Activated T-helper 2 cell treated with anti-CD3 and anti-CD28 coated beads, Interferon-gamma antibody, Interleukin-2, Interleukin-4, amounts not matched to agents 10 μg/mL and 5 μg/mL and 100 μg/mL, durations not matched to agents 14 hours and 24 hours and 36 hours (primary cell): ENCODE results near the gene PTPRF. TPM values are rescaled to one million over a fixed set of nuclear protein-coding genes. Genes with fewer than 3 reads are reported as not detected.

Experiments used
- DNase-seq: peaks from one replicate; pipeline ENCODE4 v3.0.0; 2021; ENCODE audit warnings: low spot score
- H3K27ac Mint-ChIP-seq: one replicate; pipeline ENCODE4 v1.8.0; 2021; ENCODE audit warnings: mixed read lengths
- H3K27me3 Mint-ChIP-seq: one replicate; pipeline ENCODE4 v1.8.0; 2021; ENCODE audit warnings: low read depth, mixed read lengths
- H3K36me3 Mint-ChIP-seq: one replicate; pipeline ENCODE4 v1.8.0; 2021; ENCODE audit warnings: low read depth, mixed read lengths
- H3K4me1 Mint-ChIP-seq: one replicate; pipeline ENCODE4 v1.8.0; 2021; ENCODE audit warnings: low read depth, mixed read lengths
- H3K4me3 Mint-ChIP-seq: one replicate; pipeline ENCODE4 v1.8.0; 2021; ENCODE audit warnings: low read depth, mild to moderate bottlenecking, moderate library complexity, mixed read lengths
- H3K9me3 Mint-ChIP-seq: one replicate; pipeline ENCODE4 v1.8.0; 2021; ENCODE audit warnings: mixed read lengths
- intact Hi-C: fragments of 100-400 bp; cut with micrococcal nuclease; formaldehyde crosslinking; loops from one replicate; pipeline ENCODE4 v1.15.1; 2023
- total RNA-seq: library from RNA; stranded (reverse); gene quantifications from 2 replicates; pipeline ENCODE4 v1.2.3, GENCODE V29; 2022

PTPRF gene
- total RNA-seq, 1 donor from 2014 or later: 3.0 TPM

- DNase-seq: no peak
- H3K36me3 Mint-ChIP-seq: no peaks in the 10 kb centered on the region
- no peak overlapping the region for H3K27ac Mint-ChIP-seq
- no peaks in the 10 kb centered on the region for H3K9me3 Mint-ChIP-seq
- no peaks in the 10 kb centered on the region for H3K27me3 Mint-ChIP-seq
- intact Hi-C loops: no loop called here
- peaks cover 4% of the 10 kb centered on the region for H3K4me1 Mint-ChIP-seq
- H3K4me3 Mint-ChIP-seq: no peak overlapping the region
Observed at GRCh38 chr1:43587001-43587400, 56.3 kb downstream of the PTPRF start.

- Mint-ChIP-seq H3K9me3 (no peaks in the 10 kb centered on the region), H3K36me3 (no peaks in the 10 kb centered on the region), H3K27me3 (no peaks in the 10 kb centered on the region), H3K4me1 (no peaks in the 10 kb centered on the region), H3K4me3 (no peak overlapping the region), H3K27ac (no peak overlapping the region)
- DNase-seq: no peak
- intact Hi-C loops: no loop called here
Observed at GRCh38 chr1:43587594-43587993, 56.9 kb downstream of the PTPRF start.

GRCh38 chr1:43588592-43588991 is 57.9 kb downstream of the PTPRF start:
- Mint-ChIP-seq H3K9me3 (no peaks in the 10 kb centered on the region), H3K27me3 (no peaks in the 10 kb centered on the region), H3K27ac (no peak overlapping the region), H3K36me3 (no peaks in the 10 kb centered on the region), H3K4me3 (no peak overlapping the region), H3K4me1 (no peaks in the 10 kb centered on the region)
- intact Hi-C loops: no loop called here
- DNase-seq: no peak

GRCh38 chr1:43590388-43590925 is 59.8 kb downstream of the PTPRF start:
- no peaks in the 10 kb centered on the region for H3K27me3 Mint-ChIP-seq
- H3K4me1 Mint-ChIP-seq: no peaks in the 10 kb centered on the region
- no peaks in the 10 kb centered on the region for H3K9me3 Mint-ChIP-seq
- no peak overlapping the region for H3K27ac Mint-ChIP-seq
- no peak overlapping the region for H3K4me3 Mint-ChIP-seq
- no peak for DNase-seq
- intact Hi-C loops: no loop called here
- H3K36me3 Mint-ChIP-seq: no peaks in the 10 kb centered on the region

- H3K27ac Mint-ChIP-seq: no peak overlapping the region
- no peaks in the 10 kb centered on the region for H3K27me3 Mint-ChIP-seq
- no peak overlapping the region for H3K4me3 Mint-ChIP-seq
- intact Hi-C loops: no loop called here
- no peaks in the 10 kb centered on the region for H3K9me3 Mint-ChIP-seq
- DNase-seq: no peak
- no peaks in the 10 kb centered on the region for H3K36me3 Mint-ChIP-seq
- H3K4me1 Mint-ChIP-seq: no peaks in the 10 kb centered on the region
Observed at GRCh38 chr1:43591181-43591580, 60.5 kb downstream of the PTPRF start.

- intact Hi-C loops: no loop called here
- Mint-ChIP-seq H3K4me1 (no peaks in the 10 kb centered on the region), H3K27me3 (no peaks in the 10 kb centered on the region), H3K36me3 (no peaks in the 10 kb centered on the region), H3K4me3 (no peak overlapping the region), H3K27ac (no peak overlapping the region), H3K9me3 (no peaks in the 10 kb centered on the region)
- DNase-seq: no peak
Observed at GRCh38 chr1:43592051-43592665, 61.5 kb downstream of the PTPRF start.

GRCh38 chr1:43592974-43593683 is 62.4 kb downstream of the PTPRF start:
- Mint-ChIP-seq H3K4me3 (no peak overlapping the region), H3K27ac (no peak overlapping the region), H3K4me1 (no peaks in the 10 kb centered on the region), H3K36me3 (no peaks in the 10 kb centered on the region), H3K9me3 (no peaks in the 10 kb centered on the region), H3K27me3 (no peaks in the 10 kb centered on the region)
- intact Hi-C loops: no loop called here
- DNase-seq: no peak

- Mint-ChIP-seq H3K27me3 (no peaks in the 10 kb centered on the region), H3K27ac (no peak overlapping the region), H3K36me3 (no peaks in the 10 kb centered on the region), H3K4me3 (no peak overlapping the region), H3K4me1 (no peaks in the 10 kb centered on the region), H3K9me3 (no peaks in the 10 kb centered on the region)
- DNase-seq: no peak
- intact Hi-C loops: no loop called here
Observed at GRCh38 chr1:43596579-43596978, 65.9 kb downstream of the PTPRF start.

GRCh38 chr1:43597028-43597427 is 66.3 kb downstream of the PTPRF start:
- no peaks in the 10 kb centered on the region for H3K27me3 Mint-ChIP-seq
- no peaks in the 10 kb centered on the region for H3K36me3 Mint-ChIP-seq
- no peak overlapping the region for H3K27ac Mint-ChIP-seq
- intact Hi-C loops: no loop called here
- no peaks in the 10 kb centered on the region for H3K9me3 Mint-ChIP-seq
- no peak for DNase-seq
- no peak overlapping the region for H3K4me3 Mint-ChIP-seq
- H3K4me1 Mint-ChIP-seq: no peaks in the 10 kb centered on the region

GRCh38 chr1:43597721-43598120 is 67.0 kb downstream of the PTPRF start:
- no peak overlapping the region for H3K4me3 Mint-ChIP-seq
- no peak overlapping the region for H3K27ac Mint-ChIP-seq
- H3K36me3 Mint-ChIP-seq: no peaks in the 10 kb centered on the region
- intact Hi-C loops: no loop called here
- no peaks in the 10 kb centered on the region for H3K9me3 Mint-ChIP-seq
- H3K4me1 Mint-ChIP-seq: no peaks in the 10 kb centered on the region
- DNase-seq: no peak
- H3K27me3 Mint-ChIP-seq: no peaks in the 10 kb centered on the region

- DNase-seq: no peak
- no peak overlapping the region for H3K27ac Mint-ChIP-seq
- no peak overlapping the region for H3K4me3 Mint-ChIP-seq
- H3K9me3 Mint-ChIP-seq: no peaks in the 10 kb centered on the region
- H3K36me3 Mint-ChIP-seq: no peaks in the 10 kb centered on the region
- intact Hi-C loops: no loop called here
- H3K27me3 Mint-ChIP-seq: no peaks in the 10 kb centered on the region
- H3K4me1 Mint-ChIP-seq: no peaks in the 10 kb centered on the region
Observed at GRCh38 chr1:43598622-43599021, 67.9 kb downstream of the PTPRF start.

- Mint-ChIP-seq H3K4me3 (no peak overlapping the region), H3K9me3 (no peaks in the 10 kb centered on the region), H3K4me1 (no peaks in the 10 kb centered on the region), H3K36me3 (no peaks in the 10 kb centered on the region), H3K27ac (no peak overlapping the region), H3K27me3 (no peaks in the 10 kb centered on the region)
- intact Hi-C loops: no loop called here
- no peak for DNase-seq
Observed at GRCh38 chr1:43600033-43601020, 69.6 kb downstream of the PTPRF start.

GRCh38 chr1:43602990-43603389 is 72.3 kb downstream of the PTPRF start:
- H3K9me3 Mint-ChIP-seq: no peaks in the 10 kb centered on the region

More at GRCh38 chr1:43602990-43603389, 72.3 kb downstream of the PTPRF start:
- no peak for DNase-seq
- H3K27me3 Mint-ChIP-seq: no peaks in the 10 kb centered on the region
- intact Hi-C loops: no loop called here
- H3K36me3 Mint-ChIP-seq: no peaks in the 10 kb centered on the region
- H3K27ac Mint-ChIP-seq: no peak overlapping the region
- no peak overlapping the region for H3K4me3 Mint-ChIP-seq
- H3K4me1 Mint-ChIP-seq: no peaks in the 10 kb centered on the region
